Measurements from ENCODE around the gene PRX. TPM values are rescaled to one million over a fixed set of nuclear protein-coding genes. Genes with fewer than 3 reads are reported as not detected.
A peak's percentile ranks its signal among the peaks of the same experiment; 100 is the strongest.

PRX gene
- total and polyA plus RNA-seq, 9 of the 15 experiments (the other 6 are each of a cell fraction or from before 2014, with no cell fraction given), result 0.65 to 3.5 (median 1.7) TPM; not detected in 2

- no peaks in the 10 kb centered on the region; the same call in 2 of the 3 replicates for H3K36me3 ChIP-seq (ENCODE audit: control insufficient read depth, insufficient read depth, low read length)
- peaks cover 0 to 8% of the 10 kb centered on the region in 2 experiments; a peak in 3 of 5 replicates for H3K4me1 ChIP-seq (replicated peaks in 1 of 2; ENCODE audit: control insufficient read depth in 2 of 2, insufficient read depth in 2 of 2, low read length in 2 of 2)
- H3K27ac ChIP-seq (ENCODE audit: extremely low read depth, low read depth, low read length), result no peak overlapping the region
- ChIA-PET CTCF (ENCODE audit: low intra/inter-chr PET ratio) (no interaction called here), POLR2A (interaction anchor here (0.6 kb wide), 2 partner anchors 8 to 59 kb away, joined by 3 read pairs; no protein-coding TSS in a partner anchor)
- BruUV-seq (replicated peaks), result no TSS peak
- no peak overlapping the region for H3K4me2 ChIP-seq (ENCODE audit: insufficient read depth, low read length)
- intact Hi-C loops (cut with micrococcal nuclease) (no loop called here), in situ Hi-C loops (cut with MboI) (no loop called here)
- H4K20me1 ChIP-seq (replicated peaks; ENCODE audit: control insufficient read depth, insufficient read depth, low read length), result peaks cover 7% of the 10 kb centered on the region; the same call in 1 of the 2 replicates
- DNase-seq (ENCODE audit: extremely low read depth in 1 of 4, low spot score in 3 of 4) (no peak), FAIRE-seq (peak; percentile 68), ATAC-seq (no peak)
- H3K79me2 ChIP-seq (ENCODE audit: control insufficient read depth, insufficient read depth, low read length), result peaks cover 4% of the 10 kb centered on the region; the same call in 1 of the 3 replicates
- no peaks in the 10 kb centered on the region for H3K9me3 ChIP-seq (replicated peaks; ENCODE audit: control insufficient read depth, insufficient read depth, low read depth, low read length)
- no peak overlapping the region for H3K4me3 ChIP-seq
- H3K27me3 ChIP-seq (ENCODE audit: control insufficient read depth in 2 of 2, insufficient read depth in 2 of 2, low read length in 2 of 2), result no peaks in the 10 kb centered on the region
- H2AFZ ChIP-seq (ENCODE audit: low read depth, low read length), result no peak overlapping the region
- no peak overlapping the region for H3K9ac ChIP-seq (ENCODE audit: insufficient read depth in 1 of 2, low read depth in 2 of 2, low read length in 2 of 2)
- TF ChIP-seq RBM25 (IDR thresholded peaks at IDR 0.05; ENCODE audit: low read depth, low read length, severe bottlenecking) (peak; percentile 63), BCOR (IDR thresholded peaks at IDR 0.05) (peak; percentile 32; the same call in 1 of the 2 replicates), ZNF780A (CRISPR knock-in tag; IDR thresholded peaks at IDR 0.05) (no peak), PRDM10 (IDR thresholded peaks at IDR 0.05; ENCODE audit: partially characterized antibody) (peak; percentile 81)
- no peaks in the 10 kb centered on the region for H3K9me1 ChIP-seq (ENCODE audit: control insufficient read depth, insufficient read depth, low read length)
- WGBS (ENCODE audit: insufficient coverage, low coverage, missing lambda C conversion rate), result 55% methylated on average over 6 of the region's 6 CpGs
These were observed 56.2 kb downstream of the PRX start for GRCh38 chr19:40356681-40357595.
